Measurements from ENCODE around the gene FAIM2.

FAIM2 gene

DNA sequence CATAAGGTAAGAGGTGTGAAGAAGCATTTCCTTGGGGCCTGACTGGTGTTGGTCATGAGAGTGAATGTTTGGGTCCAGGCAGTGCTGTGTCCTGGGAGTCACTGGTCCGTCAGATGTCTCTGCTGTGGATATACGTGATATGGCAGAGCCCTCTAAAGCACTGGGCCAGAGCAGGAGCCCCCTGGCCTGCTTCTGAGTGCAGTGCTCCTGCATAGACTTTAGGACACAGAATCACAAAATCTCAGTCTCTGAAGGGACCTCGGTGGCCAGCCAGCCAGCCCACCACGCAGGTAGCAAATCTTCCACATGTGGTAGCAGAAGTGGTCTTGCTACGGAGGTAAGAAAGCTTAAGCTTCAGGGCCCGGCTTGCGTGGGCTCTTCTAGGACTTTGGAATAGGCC lies 28.3 kb upstream of the FAIM2 start:
- no peak overlapping the region for H3K14ac ChIP-seq (ENCODE audit: low read length)
- H3K18ac ChIP-seq (ENCODE audit: low read length), result no peak overlapping the region
- no peaks in the 10 kb centered on the region for H3K4me1 ChIP-seq (ENCODE audit: control insufficient read depth in 1 of 2, insufficient read depth in 2 of 2, low read length in 2 of 2)
- no peak overlapping the region for H3K27ac ChIP-seq (ENCODE audit: low read depth, low read length)
- no peak overlapping the region for H3K23ac ChIP-seq (ENCODE audit: low read length)
- H3K79me1 ChIP-seq (ENCODE audit: low read length), result no peaks in the 10 kb centered on the region
- H3K4me2 ChIP-seq (ENCODE audit: low read length), result no peak overlapping the region
- H2AK5ac ChIP-seq (ENCODE audit: low read length), result no peak overlapping the region
- H4K91ac ChIP-seq (ENCODE audit: low read depth, low read length), result no peak overlapping the region
- H2AFZ ChIP-seq (ENCODE audit: insufficient read depth, low read length, poor library complexity), result no peak overlapping the region
- H4K8ac ChIP-seq (ENCODE audit: low read depth, low read length), result no peak overlapping the region
- H3K79me2 ChIP-seq (ENCODE audit: control insufficient read depth, insufficient read depth, low read length, poor library complexity), result no peaks in the 10 kb centered on the region
- no peak overlapping the region for H4K12ac ChIP-seq (ENCODE audit: low read depth, low read length)
- no peaks in the 10 kb centered on the region for H3K27me3 ChIP-seq (ENCODE audit: insufficient read depth, low read length)
- no peak for DNase-seq
- H3K4ac ChIP-seq (ENCODE audit: low read depth, low read length), result no peak overlapping the region
- no peak overlapping the region for H2BK5ac ChIP-seq (ENCODE audit: low read depth, low read length, poor library complexity)
- no CpG with 5 or more reads among the region's 7 CpGs for WGBS (ENCODE audit: extremely low coverage, insufficient coverage, insufficient read length)
- no peak overlapping the region for H2BK12ac ChIP-seq (ENCODE audit: low read length)
- no peak overlapping the region for H2BK120ac ChIP-seq (ENCODE audit: insufficient read depth, low read length, poor library complexity)
- no peaks in the 10 kb centered on the region for H3K36me3 ChIP-seq (ENCODE audit: control insufficient read depth in 1 of 2, insufficient read depth in 2 of 2, low read length in 2 of 2)
- no peak overlapping the region for H3K4me3 ChIP-seq (ENCODE audit: low read depth, low read length)
- no peak overlapping the region for H3K9ac ChIP-seq (ENCODE audit: low read length)
- peaks cover 3% of the 10 kb centered on the region for H3K9me3 ChIP-seq (ENCODE audit: insufficient read depth, low read depth, low read length)

DNA sequence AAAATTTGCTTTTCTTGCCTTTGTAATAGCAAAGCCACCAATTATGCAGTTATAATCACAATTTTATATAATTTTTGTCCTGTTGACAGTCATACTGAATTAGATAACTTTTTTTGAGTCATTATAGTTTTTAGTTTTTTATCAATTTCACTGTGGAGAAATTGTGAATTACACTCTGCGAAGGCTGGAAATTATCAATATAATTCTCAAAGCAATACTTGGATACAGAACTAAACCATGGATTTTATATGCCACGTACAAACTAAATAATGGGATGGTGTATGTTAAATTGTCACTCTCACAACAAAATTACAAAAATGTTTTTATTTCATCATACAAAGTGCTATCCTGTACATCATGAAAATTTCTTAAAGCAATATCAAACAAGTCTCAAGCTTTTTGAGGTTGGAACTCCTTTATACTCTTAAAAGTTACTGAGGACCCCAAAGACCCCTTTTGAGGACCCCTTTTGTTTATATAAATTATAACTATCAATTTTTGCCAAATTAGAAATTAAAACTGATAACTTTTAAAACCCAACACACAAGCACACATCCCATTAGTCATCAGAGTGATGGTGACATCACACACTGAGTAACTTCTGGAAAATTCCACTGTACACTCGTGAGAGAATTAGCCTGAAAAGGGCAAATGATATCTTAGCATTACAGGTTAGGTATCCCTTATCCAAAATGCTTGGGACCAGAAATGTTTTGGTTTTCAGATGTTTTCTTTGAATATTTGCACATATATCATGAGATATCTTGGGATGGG lies 27.0 kb upstream of the FAIM2 start:
- WGBS (ENCODE audit: extremely low coverage, insufficient coverage, insufficient read length), result no CpG with 5 or more reads among the region's 3 CpGs
- no peaks in the 10 kb centered on the region for H3K79me2 ChIP-seq (ENCODE audit: control insufficient read depth, insufficient read depth, low read length, poor library complexity)

DNA sequence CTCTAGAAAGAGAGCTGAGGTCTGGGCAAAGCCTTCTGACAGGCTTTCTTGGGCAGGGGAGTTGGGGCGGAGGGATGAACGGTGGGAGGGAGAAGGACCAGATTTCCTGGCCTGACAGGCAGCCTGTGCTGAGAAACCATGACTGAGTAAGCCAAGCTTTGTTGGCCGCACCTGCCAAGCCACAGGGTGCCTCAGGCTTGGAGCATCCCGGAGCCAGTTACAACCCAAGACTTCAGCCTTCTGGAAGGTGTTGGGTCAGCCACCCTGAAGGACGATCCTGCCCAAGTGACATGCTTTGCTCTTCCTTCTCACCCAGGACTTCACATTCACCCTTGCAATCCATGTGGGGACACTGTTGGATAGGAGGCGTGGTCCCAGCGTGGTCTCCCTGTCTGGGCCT lies 25.9 kb upstream of the FAIM2 start:
- no CpG with 5 or more reads among the region's 7 CpGs for WGBS (ENCODE audit: extremely low coverage, insufficient coverage, insufficient read length)

More for the DNA sequence above, 27.0 kb upstream of the FAIM2 start:
- H3K27ac ChIP-seq (ENCODE audit: low read depth, low read length), result no peak overlapping the region
- H3K4me3 ChIP-seq (ENCODE audit: low read depth, low read length), result no peak overlapping the region
- peaks cover 3% of the 10 kb centered on the region for H3K9me3 ChIP-seq (ENCODE audit: insufficient read depth, low read depth, low read length)
- no peaks in the 10 kb centered on the region for H3K4me1 ChIP-seq (ENCODE audit: control insufficient read depth in 1 of 2, insufficient read depth in 2 of 2, low read length in 2 of 2)
- no peaks in the 10 kb centered on the region for H3K79me1 ChIP-seq (ENCODE audit: low read length)
- H4K8ac ChIP-seq (ENCODE audit: low read depth, low read length), result no peak overlapping the region
- no peak overlapping the region for H2BK5ac ChIP-seq (ENCODE audit: low read depth, low read length, poor library complexity)
- H3K9ac ChIP-seq (ENCODE audit: low read length), result no peak overlapping the region
- no peak overlapping the region for H3K23ac ChIP-seq (ENCODE audit: low read length)
- no peak overlapping the region for H3K14ac ChIP-seq (ENCODE audit: low read length)
- no peaks in the 10 kb centered on the region for H3K36me3 ChIP-seq (ENCODE audit: control insufficient read depth in 1 of 2, insufficient read depth in 2 of 2, low read length in 2 of 2)
- peak; percentile 32 to 56 for DNase-seq
- H2AFZ ChIP-seq (ENCODE audit: insufficient read depth, low read length, poor library complexity), result no peak overlapping the region
- no peak overlapping the region for H4K12ac ChIP-seq (ENCODE audit: low read depth, low read length)
- no peak overlapping the region for H2BK120ac ChIP-seq (ENCODE audit: insufficient read depth, low read length, poor library complexity)
- no peak overlapping the region for H2AK5ac ChIP-seq (ENCODE audit: low read length)
- no peaks in the 10 kb centered on the region for H3K27me3 ChIP-seq (ENCODE audit: insufficient read depth, low read length)
- no peak overlapping the region for H4K91ac ChIP-seq (ENCODE audit: low read depth, low read length)
- no peak overlapping the region for H3K4ac ChIP-seq (ENCODE audit: low read depth, low read length)
- no peak overlapping the region for H3K4me2 ChIP-seq (ENCODE audit: low read length)
- no peak overlapping the region for H2BK12ac ChIP-seq (ENCODE audit: low read length)
- no peak overlapping the region for H3K18ac ChIP-seq (ENCODE audit: low read length)

GRCh38 chr12:49928471-49928870 lies 24.8 kb upstream of the FAIM2 start:
- Histone ChIP-seq H3K79me2 (ENCODE audit: control insufficient read depth, insufficient read depth, low read length, poor library complexity) (no peaks in the 10 kb centered on the region), H2BK5ac (ENCODE audit: low read depth, low read length, poor library complexity) (no peak overlapping the region), H3K27me3 (ENCODE audit: insufficient read depth, low read length) (no peaks in the 10 kb centered on the region), H4K91ac (ENCODE audit: low read depth, low read length) (no peak overlapping the region), H3K9ac (ENCODE audit: low read length) (no peak overlapping the region), H3K4ac (ENCODE audit: low read depth, low read length) (no peak overlapping the region), H2AFZ (ENCODE audit: insufficient read depth, low read length, poor library complexity) (no peak overlapping the region), H3K4me3 (ENCODE audit: low read depth, low read length) (no peak overlapping the region), H3K27ac (ENCODE audit: low read depth, low read length) (no peak overlapping the region), H2BK12ac (ENCODE audit: low read length) (no peak overlapping the region), H3K9me3 (ENCODE audit: insufficient read depth, low read depth, low read length) (peaks cover 5% of the 10 kb centered on the region), H3K4me2 (ENCODE audit: low read length) (no peak overlapping the region), H3K23ac (ENCODE audit: low read length) (no peak overlapping the region), H2BK120ac (ENCODE audit: insufficient read depth, low read length, poor library complexity) (no peak overlapping the region), H3K36me3 (ENCODE audit: control insufficient read depth in 1 of 2, insufficient read depth in 2 of 2, low read length in 2 of 2) (no peaks in the 10 kb centered on the region), H3K79me1 (ENCODE audit: low read length) (no peaks in the 10 kb centered on the region), H4K8ac (ENCODE audit: low read depth, low read length) (no peak overlapping the region), H3K14ac (ENCODE audit: low read length) (no peak overlapping the region), H3K18ac (ENCODE audit: low read length) (no peak overlapping the region), H4K12ac (ENCODE audit: low read depth, low read length) (no peak overlapping the region), H3K4me1 (ENCODE audit: control insufficient read depth in 1 of 2, insufficient read depth in 2 of 2, low read length in 2 of 2) (no peaks in the 10 kb centered on the region), H2AK5ac (ENCODE audit: low read length) (no peak overlapping the region)
- DNase-seq, result no peak
- WGBS (ENCODE audit: extremely low coverage, insufficient coverage, insufficient read length), result no CpG with 5 or more reads among the region's 6 CpGs

More for the DNA sequence above, 25.9 kb upstream of the FAIM2 start:
- Histone ChIP-seq H3K36me3 (ENCODE audit: control insufficient read depth in 1 of 2, insufficient read depth in 2 of 2, low read length in 2 of 2) (no peaks in the 10 kb centered on the region), H3K9ac (ENCODE audit: low read length) (no peak overlapping the region), H3K4me2 (ENCODE audit: low read length) (no peak overlapping the region), H3K4ac (ENCODE audit: low read depth, low read length) (no peak overlapping the region), H4K91ac (ENCODE audit: low read depth, low read length) (no peak overlapping the region), H2AK5ac (ENCODE audit: low read length) (no peak overlapping the region), H2BK120ac (ENCODE audit: insufficient read depth, low read length, poor library complexity) (no peak overlapping the region), H3K4me1 (ENCODE audit: control insufficient read depth in 1 of 2, insufficient read depth in 2 of 2, low read length in 2 of 2) (no peaks in the 10 kb centered on the region), H2BK5ac (ENCODE audit: low read depth, low read length, poor library complexity) (no peak overlapping the region), H3K79me2 (ENCODE audit: control insufficient read depth, insufficient read depth, low read length, poor library complexity) (no peaks in the 10 kb centered on the region), H3K79me1 (ENCODE audit: low read length) (no peaks in the 10 kb centered on the region), H4K8ac (ENCODE audit: low read depth, low read length) (no peak overlapping the region), H3K14ac (ENCODE audit: low read length) (no peak overlapping the region), H2AFZ (ENCODE audit: insufficient read depth, low read length, poor library complexity) (no peak overlapping the region), H3K27me3 (ENCODE audit: insufficient read depth, low read length) (no peaks in the 10 kb centered on the region), H3K27ac (ENCODE audit: low read depth, low read length) (no peak overlapping the region), H3K9me3 (ENCODE audit: insufficient read depth, low read depth, low read length) (peaks cover 5% of the 10 kb centered on the region), H3K23ac (ENCODE audit: low read length) (no peak overlapping the region), H4K12ac (ENCODE audit: low read depth, low read length) (no peak overlapping the region), H2BK12ac (ENCODE audit: low read length) (no peak overlapping the region), H3K4me3 (ENCODE audit: low read depth, low read length) (no peak overlapping the region), H3K18ac (ENCODE audit: low read length) (no peak overlapping the region)
- no peak for DNase-seq
